Mesenchymal stem cell (in vitro differentiated cells and primary cell): ENCODE measurements around the gene ARHGAP32.
"Not testable (repeated sequence)": the region's sequence is repeated elsewhere in the genome, so short reads cannot be mapped to it uniquely, and the experiment has no call there.

Experiments
- DNase-seq: peaks from one replicate; pipeline ENCODE4 v3.0.0-alpha.2; 2013
- H2AFZ ChIP-seq: one replicate; pipeline ENCODE4 v1.6.1; 2013; ENCODE audit warnings: low read depth, mild to moderate bottlenecking, control low read depth, inconsistent platforms, low read length, moderate library complexity
- H2AK5ac ChIP-seq: 2 replicates; pipeline ENCODE4 v1.6.1; 2013; ENCODE audit warnings: low read length, moderate library complexity, mild to moderate bottlenecking, inconsistent platforms; ENCODE audit not compliant: severe bottlenecking
- H2BK120ac ChIP-seq: one replicate; pipeline ENCODE4 v1.6.1; 2013; ENCODE audit warnings: low read depth, mild to moderate bottlenecking, inconsistent platforms, low read length, moderate library complexity
- H2BK12ac ChIP-seq, 2 experiments: one replicate each; pipeline ENCODE4 v1.6.1; 2013; ENCODE audit warnings: inconsistent platforms in 2 of 2, low read length in 2 of 2, mild to moderate bottlenecking in 2 of 2, moderate library complexity in 2 of 2, control low read depth in 1 of 2
- H2BK15ac ChIP-seq: one replicate; pipeline ENCODE4 v1.6.1; 2013; ENCODE audit warnings: mild to moderate bottlenecking, low read depth, inconsistent platforms; ENCODE audit not compliant: poor library complexity, severe bottlenecking
- H2BK5ac ChIP-seq: 2 replicates; pipeline ENCODE4 v1.6.1; 2013; ENCODE audit warnings: low read depth, mild to moderate bottlenecking, low read length, control low read depth, inconsistent platforms; ENCODE audit not compliant: poor library complexity, severe bottlenecking
- H3K14ac ChIP-seq, 2 experiments: one replicate each; pipeline ENCODE4 v1.6.1; 2013; ENCODE audit warnings: inconsistent platforms in 2 of 2, low read length in 2 of 2, control low read depth in 1 of 2, mild to moderate bottlenecking in 1 of 2, moderate library complexity in 1 of 2
- H3K18ac ChIP-seq, 2 experiments: one replicate each; pipeline ENCODE4 v1.6.1; 2013; ENCODE audit warnings: inconsistent platforms in 2 of 2, low read length in 2 of 2, control low read depth in 1 of 2, low read depth in 1 of 2, mild to moderate bottlenecking in 1 of 2
- H3K23ac ChIP-seq, 2 experiments: one replicate each; pipeline ENCODE4 v1.6.1; 2013; ENCODE audit warnings: inconsistent platforms in 2 of 2, low read length in 2 of 2, mild to moderate bottlenecking in 2 of 2, moderate library complexity in 2 of 2, control low read depth in 1 of 2
- H3K27ac ChIP-seq: 2 replicates; pipeline ENCODE4 v1.5.1; 2013; ENCODE audit warnings: mild to moderate bottlenecking, moderate library complexity, low read length, control low read depth, inconsistent platforms; ENCODE audit not compliant: poor library complexity, severe bottlenecking
- H3K27me3 ChIP-seq, 2 experiments: 2 replicates each; pipeline versions ENCODE4 v1.6.1 to v1.7.0; 2013; ENCODE audit warnings: low read length in 2 of 2, mild to moderate bottlenecking in 2 of 2, moderate library complexity in 2 of 2, control low read depth in 1 of 2, inconsistent platforms in 1 of 2; ENCODE audit not compliant: control insufficient read depth in 1 of 2, insufficient read depth in 1 of 2
- H3K36me3 ChIP-seq, 2 experiments: 2 replicates each; pipeline versions ENCODE4 v1.6.1 to v1.7.0; 2013; ENCODE audit warnings: low read length in 2 of 2, control low read depth in 1 of 2, inconsistent platforms in 1 of 2, low read depth in 1 of 2, mild to moderate bottlenecking in 1 of 2; ENCODE audit not compliant: insufficient read depth in 2 of 2, control insufficient read depth in 1 of 2
- H3K4ac ChIP-seq, 2 experiments: one replicate each; pipeline ENCODE4 v1.6.1; 2013; ENCODE audit warnings: inconsistent platforms in 2 of 2, low read length in 2 of 2, mild to moderate bottlenecking in 2 of 2, moderate library complexity in 2 of 2, control low read depth in 1 of 2, low read depth in 1 of 2
- H3K4me1 ChIP-seq: 2 replicates; pipeline ENCODE4 v1.6.1; 2013; ENCODE audit warnings: low read depth, low read length, control low read depth; ENCODE audit not compliant: control insufficient read depth, insufficient read depth
- H3K4me2 ChIP-seq: 2 replicates; pipeline ENCODE4 v1.6.1; 2013; ENCODE audit warnings: low read length, mild to moderate bottlenecking, inconsistent platforms; ENCODE audit not compliant: poor library complexity, severe bottlenecking
- H3K4me3 ChIP-seq, 2 experiments: 2 replicates each; pipeline versions ENCODE4 v1.5.1 to v1.7.0; 2013; ENCODE audit warnings: low read length in 2 of 2, mild to moderate bottlenecking in 2 of 2, control low read depth in 1 of 2, low read depth in 1 of 2; ENCODE audit not compliant: insufficient read depth in 1 of 2
- H3K79me1 ChIP-seq: replicated peaks from 2 replicates; pipeline ENCODE4 v1.6.1; 2013; ENCODE audit warnings: mild to moderate bottlenecking, control low read depth, low read length, inconsistent platforms; ENCODE audit not compliant: poor library complexity, severe bottlenecking
- H3K9ac ChIP-seq: 2 replicates; pipeline ENCODE4 v1.7.0; 2013; ENCODE audit warnings: mild to moderate bottlenecking, low read length, moderate library complexity
- H3K9me3 ChIP-seq: 2 replicates; pipeline ENCODE4 v1.7.0; 2013; ENCODE audit warnings: mild to moderate bottlenecking, low read length; ENCODE audit not compliant: control insufficient read depth
- H4K8ac ChIP-seq: one replicate; pipeline ENCODE4 v1.6.1; 2013; ENCODE audit warnings: inconsistent platforms, mild to moderate bottlenecking, low read length, moderate library complexity
- H4K91ac ChIP-seq: one replicate; pipeline ENCODE4 v1.6.1; 2013; ENCODE audit warnings: mild to moderate bottlenecking, low read length, inconsistent platforms
- WGBS: methylation state at CpG from one replicate; pipeline ENCODE4 v1.1.7; 2013; ENCODE audit warnings: mixed read lengths; 5-methylcytosine and 5-hydroxymethylcytosine counted together

ARHGAP32 gene

GRCh38 chr11:129143335-129143734, 48.8 kb downstream of the ARHGAP32 start:
- no peak overlapping the region for H2BK5ac ChIP-seq
- H3K4me2 ChIP-seq, result peak overlapping the region; percentile 27
- no peak overlapping the region for H2AK5ac ChIP-seq
- no peaks in the 10 kb centered on the region for H3K36me3 ChIP-seq
- WGBS, result 0% methylated on average over 8 of the region's 8 CpGs
- no peaks in the 10 kb centered on the region for H3K27me3 ChIP-seq
- H4K8ac ChIP-seq, result no peak overlapping the region
- H2BK12ac ChIP-seq, result no peak overlapping the region
- no peak overlapping the region for H2BK15ac ChIP-seq
- no peaks in the 10 kb centered on the region for H3K9me3 ChIP-seq
- H3K27ac ChIP-seq, result peak overlapping the region; percentile 72
- H2AFZ ChIP-seq, result no peak overlapping the region
- H4K91ac ChIP-seq, result no peak overlapping the region
- no peak overlapping the region for H3K18ac ChIP-seq
- H3K79me1 ChIP-seq, result peaks cover 10% of the 10 kb centered on the region
- H2BK120ac ChIP-seq, result no peak overlapping the region
- no peak overlapping the region for H3K4ac ChIP-seq
- peak; percentile 99 for DNase-seq
- H3K9ac ChIP-seq, result peak overlapping the region; percentile 83
- H3K14ac ChIP-seq, result no peak overlapping the region
- no peaks in the 10 kb centered on the region for H3K4me1 ChIP-seq
- H3K23ac ChIP-seq, result no peak overlapping the region
- peak overlapping the region in 1 of 2 experiments; percentile 48 for H3K4me3 ChIP-seq

GRCh38 chr11:129141748-129142523, 50.2 kb downstream of the ARHGAP32 start:
- no peak overlapping the region for H2AK5ac ChIP-seq
- no peak overlapping the region for H3K14ac ChIP-seq
- H4K91ac ChIP-seq, result no peak overlapping the region
- H2BK5ac ChIP-seq, result no peak overlapping the region
- H3K4me3 ChIP-seq, result peak overlapping the region in 1 of 2 experiments; percentile 27
- no peak overlapping the region for H2BK15ac ChIP-seq
- no peak overlapping the region for H3K18ac ChIP-seq
- peak overlapping the region in 1 of 2 experiments; percentile 21 for H2BK12ac ChIP-seq
- H3K36me3 ChIP-seq, result no peaks in the 10 kb centered on the region
- no peak overlapping the region for H3K23ac ChIP-seq
- peaks cover 9% of the 10 kb centered on the region for H3K79me1 ChIP-seq
- no peak overlapping the region for H2AFZ ChIP-seq
- no peaks in the 10 kb centered on the region for H3K27me3 ChIP-seq
- no peaks in the 10 kb centered on the region for H3K4me1 ChIP-seq
- 97% methylated on average over 5 of the region's 8 CpGs for WGBS
- no peak overlapping the region for H3K4me2 ChIP-seq
- no peaks in the 10 kb centered on the region for H3K9me3 ChIP-seq
- H3K9ac ChIP-seq, result peak overlapping the region; percentile 83
- H2BK120ac ChIP-seq, result no peak overlapping the region
- no peak for DNase-seq
- no peak overlapping the region for H3K27ac ChIP-seq
- no peak overlapping the region for H3K4ac ChIP-seq
- no peak overlapping the region for H4K8ac ChIP-seq

GRCh38 chr11:129131316-129131715, 60.8 kb downstream of the ARHGAP32 start:
- H3K18ac ChIP-seq, result no peak overlapping the region
- H2BK120ac ChIP-seq, result no peak overlapping the region
- H4K91ac ChIP-seq, result no peak overlapping the region
- DNase-seq, result no peak
- H3K23ac ChIP-seq, result no peak overlapping the region
- H3K4me2 ChIP-seq, result no peak overlapping the region
- no peak overlapping the region for H2AK5ac ChIP-seq
- no peaks in the 10 kb centered on the region for H3K36me3 ChIP-seq
- no peak overlapping the region for H4K8ac ChIP-seq
- no peak overlapping the region for H3K4me3 ChIP-seq
- H3K9ac ChIP-seq, result no peak overlapping the region
- H3K9me3 ChIP-seq, result no peaks in the 10 kb centered on the region
- no peak overlapping the region for H2BK15ac ChIP-seq
- 86% methylated on average over 1 of the region's 6 CpGs for WGBS
- H2BK5ac ChIP-seq, result no peak overlapping the region
- H3K14ac ChIP-seq, result no peak overlapping the region
- H3K4ac ChIP-seq, result no peak overlapping the region
- H2BK12ac ChIP-seq, result no peak overlapping the region
- H3K79me1 ChIP-seq, result peaks cover 4% of the 10 kb centered on the region
- no peaks in the 10 kb centered on the region for H3K27me3 ChIP-seq
- no peak overlapping the region for H2AFZ ChIP-seq
- H3K4me1 ChIP-seq, result no peaks in the 10 kb centered on the region
- no peak overlapping the region for H3K27ac ChIP-seq

- not testable (repeated sequence) for H3K36me3 ChIP-seq, H3K23ac ChIP-seq, H3K4ac ChIP-seq, H3K4me3 ChIP-seq, H3K9ac ChIP-seq, H4K91ac ChIP-seq, H3K79me1 ChIP-seq, DNase-seq, H2AFZ ChIP-seq, H3K27ac ChIP-seq, H3K4me2 ChIP-seq, H4K8ac ChIP-seq, H3K9me3 ChIP-seq, H3K27me3 ChIP-seq, H2BK12ac ChIP-seq, H3K18ac ChIP-seq, H2AK5ac ChIP-seq, H2BK15ac ChIP-seq, H3K4me1 ChIP-seq, H2BK120ac ChIP-seq, H3K14ac ChIP-seq, H2BK5ac ChIP-seq
- 98% methylated on average over 44 of the region's 51 CpGs for WGBS
These were observed 63.1 kb downstream of the ARHGAP32 start for GRCh38 chr11:129128881-129129620.
